Putamen (tissue), 1 donor: ENCODE results near the gene IRAK4.
"Not testable (repeated sequence)": the region's sequence is repeated elsewhere in the genome, so short reads cannot be mapped to it uniquely, and the experiment has no call there.

ENCODE experiments used
- DNase-seq: peaks from one replicate; pipeline ENCODE4 v3.0.0-alpha.2; 2016; ENCODE audit warnings: low spot score

Gene IRAK4

DNA sequence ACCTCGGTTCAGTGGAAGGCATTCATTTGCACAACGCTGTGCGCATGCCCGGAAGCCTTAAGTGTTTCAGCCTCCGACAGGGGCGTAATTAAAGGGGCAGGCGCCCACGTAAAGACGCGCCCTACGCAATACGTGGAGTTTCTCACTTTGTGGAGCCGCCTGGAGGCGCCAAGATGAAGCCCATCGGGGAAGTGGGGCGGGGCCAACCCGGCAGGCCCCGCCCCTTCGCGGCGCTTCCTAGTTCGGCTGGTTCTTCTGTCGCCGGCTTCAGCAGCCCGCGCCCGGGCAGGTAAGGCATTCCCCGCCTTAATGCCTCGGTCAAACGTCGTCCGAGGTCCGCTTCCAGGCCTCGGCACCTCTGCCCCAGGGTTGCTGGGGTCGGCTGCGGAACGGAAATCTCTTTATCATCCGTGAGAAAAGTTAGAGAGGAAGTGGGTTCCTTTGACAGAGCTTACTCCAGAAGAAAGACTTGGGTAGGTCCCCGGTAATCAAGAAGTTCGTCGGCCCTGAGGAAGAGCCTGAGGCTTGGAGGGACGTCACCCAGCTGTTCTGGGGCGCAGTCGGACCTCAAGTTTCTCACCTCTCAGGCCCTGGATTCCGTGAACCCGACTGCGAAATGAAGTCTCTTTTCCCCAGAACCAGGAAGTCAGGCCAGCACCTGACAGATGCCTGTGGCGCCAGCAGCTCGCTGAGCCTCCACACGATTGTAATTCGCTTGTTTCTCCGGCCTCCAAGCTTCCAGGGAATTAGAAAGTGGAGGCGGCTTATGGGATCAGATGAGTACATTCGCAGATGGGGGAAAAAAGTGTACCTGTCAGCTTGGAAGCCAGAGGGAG is at the start of gene IRAK4, which contains the start of gene PUS7L:
Gene IRAK4, plus strand, starts transcription at position 224 of the 836 bp plus-strand sequence. CDS start 9,161 bp downstream, outside the sequence.
Gene PUS7L, minus strand, starts transcription at position 63 of the 836 bp plus-strand sequence. CDS start 3,545 bp downstream, outside the sequence.
- peak; percentile 97 for DNase-seq

DNA sequence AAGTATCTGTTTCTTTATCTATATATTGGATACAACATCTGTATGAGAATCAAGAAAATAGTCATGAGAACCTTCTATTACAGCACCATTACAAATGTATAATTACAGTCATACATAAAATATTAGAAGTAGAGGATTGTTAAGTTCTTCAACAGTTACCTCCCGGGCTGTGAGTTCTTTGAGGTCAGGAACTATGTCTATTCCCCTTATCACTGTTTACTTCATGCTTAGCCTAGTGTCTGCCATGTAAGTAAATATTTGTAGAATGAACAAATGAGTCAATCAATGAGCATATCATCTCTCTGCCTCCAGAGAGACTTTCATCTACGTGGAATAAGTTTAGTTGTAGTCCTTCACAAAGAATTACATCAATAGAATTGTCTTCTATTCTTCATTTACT is 47.4 kb upstream of the IRAK4 start:
- DNase-seq, result no peak

GRCh38 chr12:43722621-43723020 is 36.1 kb upstream of the IRAK4 start:
- no peak for DNase-seq

- DNase-seq, result no peak
Measured at GRCh38 chr12:43723134-43723533, 35.6 kb upstream of the IRAK4 start.

DNA sequence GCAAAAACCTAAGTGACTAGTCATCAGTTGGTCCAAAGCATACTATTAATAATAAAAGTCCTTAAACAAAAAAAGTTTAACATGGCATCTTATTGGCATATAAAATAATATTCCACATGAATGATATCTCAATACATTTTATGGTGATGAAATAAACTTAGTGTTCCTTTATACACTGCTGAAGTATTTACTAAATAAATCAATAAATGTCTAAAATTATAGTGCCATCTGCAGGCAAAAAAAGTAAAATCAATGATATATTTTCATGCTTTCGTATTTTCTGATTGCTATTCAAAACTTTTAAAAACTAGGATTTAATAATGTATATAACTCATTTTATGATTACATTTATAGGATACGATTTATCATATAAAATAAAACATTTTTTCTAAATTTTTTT is 30.6 kb upstream of the IRAK4 start:
- no peak for DNase-seq

DNA sequence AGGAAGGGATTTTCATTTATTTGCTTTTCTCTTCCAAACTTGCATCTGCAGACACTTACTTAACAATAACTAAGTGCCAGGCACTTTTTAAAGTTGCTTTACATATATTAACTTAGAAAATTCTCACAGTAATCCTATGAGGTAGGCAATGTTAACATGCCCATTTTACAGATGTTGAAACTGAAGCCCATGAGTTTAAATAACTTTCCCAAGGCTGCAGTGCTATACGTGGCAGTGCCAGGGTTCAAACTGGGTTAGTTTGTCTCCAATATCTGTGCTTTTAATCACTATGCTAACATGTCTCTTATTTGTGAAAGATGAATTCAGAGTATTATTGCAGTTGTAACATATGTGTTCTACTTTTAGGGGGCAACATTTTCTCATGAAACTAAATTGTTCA is 30.1 kb upstream of the IRAK4 start:
- DNase-seq, result no peak

- no peak for DNase-seq
Measured at GRCh38 chr12:43730283-43730682, 28.5 kb upstream of the IRAK4 start.

GRCh38 chr12:43733687-43734086 is 25.1 kb upstream of the IRAK4 start:
- DNase-seq, result no peak

- no peak for DNase-seq
Measured at GRCh38 chr12:43736927-43737440, 21.8 kb upstream of the IRAK4 start.

- DNase-seq, result no peak
Measured at GRCh38 chr12:43737646-43738045, 21.1 kb upstream of the IRAK4 start.

- no peak for DNase-seq
Measured at GRCh38 chr12:43740511-43741100, 18.1 kb upstream of the IRAK4 start.

DNA sequence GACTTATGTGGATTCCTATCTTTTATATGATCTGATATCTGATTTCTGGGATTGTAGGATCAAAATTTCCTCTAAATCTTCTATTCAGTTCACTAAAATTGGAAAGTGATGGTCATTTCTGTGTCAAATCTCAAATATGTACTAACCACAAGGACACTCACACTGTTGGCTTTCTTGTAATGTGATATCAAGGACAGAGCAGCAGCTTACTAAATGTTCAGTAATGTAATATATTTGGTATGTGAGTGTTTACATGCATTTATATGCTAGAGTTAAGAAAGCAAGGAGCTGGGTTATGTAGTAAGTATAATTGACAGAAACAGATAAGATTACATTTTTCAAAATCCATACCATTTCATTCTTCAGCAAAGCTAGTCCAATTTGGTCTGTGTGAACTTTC is 16.6 kb upstream of the IRAK4 start:
- DNase-seq, result no peak

- no peak for DNase-seq
Measured at GRCh38 chr12:43744826-43745225, 13.9 kb upstream of the IRAK4 start.

DNA sequence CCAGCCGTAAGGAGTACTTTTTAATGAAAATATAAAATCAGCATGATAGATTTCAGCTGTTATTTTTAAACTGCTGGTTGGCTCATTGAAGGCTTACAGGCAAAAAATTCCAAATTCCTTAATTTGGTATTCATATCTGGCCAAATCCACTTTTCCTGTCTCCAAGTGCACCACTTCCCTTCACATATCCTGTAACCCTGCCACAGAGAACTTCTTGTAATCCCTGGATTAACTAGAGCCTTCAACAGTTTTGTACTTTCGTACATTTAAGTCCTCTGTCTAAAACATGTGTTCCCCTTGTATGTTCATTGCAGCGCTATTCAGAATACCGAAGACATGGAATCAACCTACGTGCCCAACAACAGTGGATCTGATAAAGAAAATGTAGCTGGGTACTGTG is 9.7 kb upstream of the IRAK4 start:
- no peak for DNase-seq

GRCh38 chr12:43750814-43751213 is 7.9 kb upstream of the IRAK4 start:
- DNase-seq, result no peak

DNA sequence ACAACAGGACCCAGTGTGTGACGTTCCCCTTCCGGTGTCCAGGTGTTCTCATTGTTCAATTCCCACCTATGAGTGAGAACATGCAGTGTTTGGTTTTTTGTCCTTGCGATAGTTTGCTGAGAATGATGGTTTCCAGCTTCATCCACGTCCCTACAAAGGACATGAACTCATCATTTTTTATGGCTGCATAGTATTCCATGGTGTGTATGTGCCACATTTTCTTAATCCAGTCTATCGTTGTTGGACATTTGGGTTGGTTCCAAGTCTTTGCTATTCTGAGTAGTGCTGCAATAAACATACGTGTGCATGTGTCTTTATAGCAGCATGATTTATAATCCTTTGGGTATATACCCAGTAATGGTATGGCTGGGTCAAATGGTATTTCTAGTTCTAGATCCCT is 7.4 kb upstream of the IRAK4 start:
- not testable (repeated sequence) for DNase-seq

DNA sequence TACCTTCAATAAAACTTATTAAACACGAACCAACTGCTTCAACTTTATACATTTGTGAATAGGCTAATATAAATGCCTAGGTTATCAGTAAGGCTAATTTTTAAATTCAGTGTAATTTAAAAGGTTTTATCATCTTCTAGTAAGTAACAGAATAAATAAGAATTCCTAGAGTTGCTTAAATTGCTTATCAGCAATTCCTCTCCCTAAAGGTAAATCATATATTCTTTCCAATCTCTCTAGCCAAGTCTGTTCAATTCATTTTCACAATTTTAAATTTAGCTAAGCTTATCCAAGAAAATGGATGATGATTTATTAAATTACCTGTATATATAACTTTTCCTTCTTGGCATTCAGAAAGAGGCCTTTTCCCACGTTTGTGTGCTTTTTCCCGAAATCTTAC is 4.7 kb upstream of the IRAK4 start:
- no peak for DNase-seq

GRCh38 chr12:43758247-43758727 is 464 bp upstream of the IRAK4 start:
- DNase-seq, result peak; percentile 63

- DNase-seq, result no peak
Measured at GRCh38 chr12:43760396-43760795, 1.6 kb downstream of the IRAK4 start.

GRCh38 chr12:43761500-43761899 is 2.7 kb downstream of the IRAK4 start:
- no peak for DNase-seq

- no peak for DNase-seq
Measured at GRCh38 chr12:43762596-43762995, 3.8 kb downstream of the IRAK4 start.

DNA sequence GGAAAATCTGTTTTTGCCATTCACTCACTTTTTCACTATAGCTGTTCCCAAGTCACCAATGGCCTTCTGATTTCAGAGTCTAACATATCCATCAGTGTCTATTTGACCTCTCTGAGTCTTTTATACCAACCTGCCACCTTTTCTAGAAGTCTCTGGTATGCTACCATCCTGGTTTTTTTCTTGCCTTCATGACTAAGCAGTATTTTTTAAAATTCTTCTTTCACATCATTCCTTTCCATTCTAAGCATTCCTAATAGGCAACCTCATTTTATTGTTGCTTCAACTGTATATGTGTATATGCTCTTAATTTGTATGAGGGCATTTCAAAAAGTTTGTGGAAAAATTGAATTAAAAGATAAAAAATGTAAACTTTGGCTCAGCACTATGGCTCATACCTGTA is 5.0 kb downstream of the IRAK4 start:
- no peak for DNase-seq

GRCh38 chr12:43764528-43764927 is 5.8 kb downstream of the IRAK4 start:
- no peak for DNase-seq
